WERI-Rb-1 (cell line): ENCODE measurements around the gene PIRT.

Source experiments
- DNase-seq: peaks from one replicate; pipeline ENCODE4 v3.0.0-alpha.2; 2020
- H3K27ac ChIP-seq: fragments of 250-450 bp; sonication (Bioruptor Pico); 2 replicates; pipeline ENCODE4 v1.5.1; 2020; ENCODE audit warnings: mild to moderate bottlenecking, moderate library complexity
- H3K27me3 ChIP-seq: fragments of 250-450 bp; sonication (Bioruptor Pico); 2 replicates; pipeline ENCODE4 v1.5.1; 2021; ENCODE audit warnings: mild to moderate bottlenecking, low read depth, moderate library complexity; ENCODE audit not compliant: insufficient read depth, severe bottlenecking
- H3K36me3 ChIP-seq: fragments of 250-450 bp; sonication (Bioruptor Pico); 2 replicates; pipeline ENCODE4 v1.5.1; 2020; ENCODE audit warnings: mild to moderate bottlenecking, moderate library complexity
- H3K4me3 ChIP-seq: 2 replicates; pipeline ENCODE4 v1.5.1; 2011; ENCODE audit warnings: low read depth, mild to moderate bottlenecking, control low read depth, low read length
- H3K9me3 ChIP-seq: fragments of 250-450 bp; sonication (Bioruptor Pico); 2 replicates; pipeline ENCODE4 v1.5.1; 2021; ENCODE audit warnings: mild to moderate bottlenecking, moderate library complexity; ENCODE audit not compliant: severe bottlenecking
- TF ChIP-seq, protein P1 (sequence below): IDR thresholded peaks from 2 replicates; pipeline ENCODE4 v1.5.1; 2011; ENCODE audit warnings: low read depth, mild to moderate bottlenecking, control low read depth, inconsistent platforms, low read length

The PIRT gene

DNA sequence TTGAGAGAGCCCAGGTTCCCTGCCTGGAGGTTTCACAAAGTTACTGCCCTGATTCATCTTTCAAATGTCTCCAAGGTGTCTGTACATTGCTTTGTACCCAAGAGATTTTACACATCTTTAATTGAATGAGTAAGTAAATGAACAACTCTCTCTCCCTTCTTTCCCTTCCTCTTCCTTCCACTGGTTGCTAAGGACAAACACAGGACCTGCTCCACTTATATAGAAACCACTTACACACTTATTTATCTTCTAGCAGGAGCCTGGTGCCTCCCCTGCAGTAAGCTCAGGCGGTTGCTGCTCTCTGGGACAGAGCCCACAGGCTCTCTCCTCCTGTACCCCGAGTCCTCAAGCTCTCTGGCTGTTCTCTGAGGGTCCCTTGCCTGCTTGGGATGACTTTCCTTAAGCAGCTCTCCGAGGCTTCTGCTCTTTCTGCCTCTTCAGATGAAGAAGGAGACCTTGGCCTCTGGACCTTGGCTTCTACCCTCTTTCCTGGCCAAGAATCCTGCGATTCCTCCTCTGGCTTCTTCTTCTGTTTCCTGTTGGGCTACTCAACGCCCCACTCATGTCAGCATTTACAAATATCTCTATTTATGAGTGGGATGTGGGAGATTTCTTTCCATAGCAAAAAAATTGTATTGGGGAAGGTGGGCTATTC is 9.9 kb downstream of the PIRT start:
- H3K27me3 ChIP-seq: no peaks in the 10 kb centered on the region
- TF ChIP-seq, protein P1, sequence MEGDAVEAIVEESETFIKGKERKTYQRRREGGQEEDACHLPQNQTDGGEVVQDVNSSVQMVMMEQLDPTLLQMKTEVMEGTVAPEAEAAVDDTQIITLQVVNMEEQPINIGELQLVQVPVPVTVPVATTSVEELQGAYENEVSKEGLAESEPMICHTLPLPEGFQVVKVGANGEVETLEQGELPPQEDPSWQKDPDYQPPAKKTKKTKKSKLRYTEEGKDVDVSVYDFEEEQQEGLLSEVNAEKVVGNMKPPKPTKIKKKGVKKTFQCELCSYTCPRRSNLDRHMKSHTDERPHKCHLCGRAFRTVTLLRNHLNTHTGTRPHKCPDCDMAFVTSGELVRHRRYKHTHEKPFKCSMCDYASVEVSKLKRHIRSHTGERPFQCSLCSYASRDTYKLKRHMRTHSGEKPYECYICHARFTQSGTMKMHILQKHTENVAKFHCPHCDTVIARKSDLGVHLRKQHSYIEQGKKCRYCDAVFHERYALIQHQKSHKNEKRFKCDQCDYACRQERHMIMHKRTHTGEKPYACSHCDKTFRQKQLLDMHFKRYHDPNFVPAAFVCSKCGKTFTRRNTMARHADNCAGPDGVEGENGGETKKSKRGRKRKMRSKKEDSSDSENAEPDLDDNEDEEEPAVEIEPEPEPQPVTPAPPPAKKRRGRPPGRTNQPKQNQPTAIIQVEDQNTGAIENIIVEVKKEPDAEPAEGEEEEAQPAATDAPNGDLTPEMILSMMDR: no peak
- no peaks in the 10 kb centered on the region for H3K36me3 ChIP-seq
- no peaks in the 10 kb centered on the region for H3K9me3 ChIP-seq
- no peak for DNase-seq
- no peak overlapping the region for H3K27ac ChIP-seq
- no peak overlapping the region for H3K4me3 ChIP-seq

DNA sequence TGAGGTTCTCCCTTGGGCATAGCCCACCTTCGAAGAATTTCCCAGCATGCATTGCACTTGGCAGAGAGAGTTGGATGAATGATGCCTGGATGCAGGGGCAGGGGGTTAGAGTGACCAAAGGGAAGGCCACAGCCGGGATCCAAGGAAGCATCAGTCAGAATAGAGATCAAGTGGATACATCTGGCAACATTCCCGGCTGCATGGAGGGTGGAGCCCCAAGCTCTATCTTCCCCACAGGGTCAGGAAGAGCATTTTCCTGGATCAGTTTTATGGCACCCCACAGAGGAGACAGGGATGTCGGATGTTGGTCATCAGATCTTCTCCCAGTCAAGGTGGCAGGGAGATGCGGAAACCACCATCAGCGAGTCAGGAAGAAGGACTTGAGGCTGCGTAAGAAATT is 13.0 kb downstream of the PIRT start:
- Histone ChIP-seq H3K36me3 (no peaks in the 10 kb centered on the region), H3K9me3 (no peaks in the 10 kb centered on the region), H3K27ac (no peak overlapping the region), H3K27me3 (no peaks in the 10 kb centered on the region), H3K4me3 (no peak overlapping the region)
- TF ChIP-seq, protein P1: no peak
- no peak for DNase-seq

DNA sequence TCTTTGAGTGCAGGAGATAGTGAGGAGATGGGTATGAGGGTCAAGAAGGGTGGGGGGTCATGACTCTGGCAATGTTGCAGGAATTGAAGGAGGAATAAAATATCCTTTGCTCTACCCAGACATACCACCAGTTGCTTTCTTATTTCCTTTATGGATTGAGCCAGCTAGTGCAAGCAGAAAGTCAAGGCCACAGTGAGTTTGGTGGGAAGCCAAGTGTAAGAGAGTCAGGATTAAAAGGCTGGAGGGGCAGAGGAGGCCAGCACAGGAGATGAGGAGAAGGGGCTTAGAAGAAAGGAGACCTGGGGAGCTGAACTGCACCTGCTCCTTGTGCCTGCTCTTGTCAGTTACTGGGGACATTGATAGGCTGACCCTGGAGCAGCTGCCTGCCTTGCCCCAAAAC is 16.1 kb downstream of the PIRT start:
- H3K27ac ChIP-seq: no peak overlapping the region
- TF ChIP-seq, protein P1: no peak
- no peaks in the 10 kb centered on the region for H3K36me3 ChIP-seq
- H3K27me3 ChIP-seq: no peaks in the 10 kb centered on the region
- DNase-seq: no peak
- H3K9me3 ChIP-seq: no peaks in the 10 kb centered on the region
- no peak overlapping the region for H3K4me3 ChIP-seq

DNA sequence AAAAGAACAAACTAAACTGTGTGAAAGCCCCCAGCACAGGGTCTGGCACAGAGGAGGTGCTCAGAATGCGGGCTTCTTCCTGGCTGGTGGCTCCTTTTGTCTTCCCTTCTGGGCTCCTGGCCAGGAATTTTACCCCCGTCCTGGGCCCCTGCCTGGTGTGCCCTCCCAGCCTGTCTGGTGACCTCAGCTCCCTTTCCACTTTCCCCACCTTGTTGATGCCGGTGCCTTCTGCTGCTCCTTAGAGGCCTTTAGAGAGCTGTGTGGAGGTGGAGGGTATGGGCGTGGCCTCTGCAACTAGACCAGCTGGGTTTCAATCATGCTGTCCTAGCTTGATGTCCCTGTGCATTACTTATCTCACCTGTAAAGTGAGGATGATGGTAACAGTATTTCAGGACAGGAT is 16.8 kb downstream of the PIRT start:
- Histone ChIP-seq H3K27me3 (no peaks in the 10 kb centered on the region), H3K36me3 (no peaks in the 10 kb centered on the region), H3K9me3 (no peaks in the 10 kb centered on the region), H3K27ac (no peak overlapping the region), H3K4me3 (no peak overlapping the region)
- DNase-seq: peak; percentile 73
- TF ChIP-seq, protein P1: no peak

DNA sequence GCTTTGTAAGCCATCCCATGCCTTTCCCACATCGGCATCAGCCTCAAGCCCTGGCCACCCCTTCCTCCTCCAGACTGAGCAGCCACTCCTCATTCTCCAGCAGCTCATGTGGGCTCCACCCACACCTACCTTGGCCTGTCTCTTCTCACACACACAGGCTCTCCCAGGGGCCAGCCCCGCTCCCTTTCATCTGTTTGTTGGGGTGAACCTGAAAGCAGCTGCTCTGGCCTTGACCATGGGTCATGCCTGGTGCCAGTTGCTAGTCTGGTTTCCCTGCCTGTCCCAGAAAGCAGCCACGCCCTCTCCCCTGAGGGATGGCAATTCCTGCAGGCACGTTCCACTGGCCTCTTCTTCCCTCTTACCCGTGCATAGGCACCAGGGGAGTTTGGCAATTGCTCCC is 22.6 kb downstream of the PIRT start:
- Histone ChIP-seq H3K27ac (no peak overlapping the region), H3K9me3 (no peaks in the 10 kb centered on the region), H3K27me3 (no peaks in the 10 kb centered on the region), H3K4me3 (no peak overlapping the region), H3K36me3 (no peaks in the 10 kb centered on the region)
- TF ChIP-seq, protein P1: no peak
- DNase-seq: no peak

DNA sequence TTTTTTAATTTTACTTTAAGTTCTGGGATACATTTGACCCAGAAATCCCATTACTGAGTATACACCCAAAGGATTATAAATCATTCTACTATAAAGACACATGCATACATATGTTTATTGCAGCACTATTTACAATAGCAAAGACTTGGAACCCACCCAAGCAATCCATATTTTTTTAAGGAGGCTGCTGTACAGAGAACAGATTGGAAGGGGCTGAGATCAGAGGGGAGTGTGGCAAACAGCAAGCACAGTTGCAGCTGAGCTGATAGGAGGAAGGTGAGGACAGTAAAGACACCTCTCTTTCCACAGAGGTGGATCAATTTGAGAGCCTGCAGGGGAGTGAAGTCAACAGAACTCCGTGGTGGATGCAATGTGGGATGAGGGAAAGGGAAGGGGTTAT is 23.8 kb downstream of the PIRT start:
- Histone ChIP-seq H3K4me3 (no peak overlapping the region), H3K27ac (no peak overlapping the region), H3K9me3 (no peaks in the 10 kb centered on the region), H3K36me3 (no peaks in the 10 kb centered on the region), H3K27me3 (no peaks in the 10 kb centered on the region)
- DNase-seq: no peak
- TF ChIP-seq, protein P1: no peak
